GM19395 (cell line): ENCODE measurements around the gene DLG5.

Experiments
- ATAC-seq: cut with Tn5 transposase; IDR thresholded peaks from one replicate; pipeline ENCODE4 v1.9.1; 2021; ENCODE audit warnings: mild to moderate bottlenecking, moderate library complexity; ENCODE audit not compliant: unreplicated experiment

The DLG5 gene

DNA sequence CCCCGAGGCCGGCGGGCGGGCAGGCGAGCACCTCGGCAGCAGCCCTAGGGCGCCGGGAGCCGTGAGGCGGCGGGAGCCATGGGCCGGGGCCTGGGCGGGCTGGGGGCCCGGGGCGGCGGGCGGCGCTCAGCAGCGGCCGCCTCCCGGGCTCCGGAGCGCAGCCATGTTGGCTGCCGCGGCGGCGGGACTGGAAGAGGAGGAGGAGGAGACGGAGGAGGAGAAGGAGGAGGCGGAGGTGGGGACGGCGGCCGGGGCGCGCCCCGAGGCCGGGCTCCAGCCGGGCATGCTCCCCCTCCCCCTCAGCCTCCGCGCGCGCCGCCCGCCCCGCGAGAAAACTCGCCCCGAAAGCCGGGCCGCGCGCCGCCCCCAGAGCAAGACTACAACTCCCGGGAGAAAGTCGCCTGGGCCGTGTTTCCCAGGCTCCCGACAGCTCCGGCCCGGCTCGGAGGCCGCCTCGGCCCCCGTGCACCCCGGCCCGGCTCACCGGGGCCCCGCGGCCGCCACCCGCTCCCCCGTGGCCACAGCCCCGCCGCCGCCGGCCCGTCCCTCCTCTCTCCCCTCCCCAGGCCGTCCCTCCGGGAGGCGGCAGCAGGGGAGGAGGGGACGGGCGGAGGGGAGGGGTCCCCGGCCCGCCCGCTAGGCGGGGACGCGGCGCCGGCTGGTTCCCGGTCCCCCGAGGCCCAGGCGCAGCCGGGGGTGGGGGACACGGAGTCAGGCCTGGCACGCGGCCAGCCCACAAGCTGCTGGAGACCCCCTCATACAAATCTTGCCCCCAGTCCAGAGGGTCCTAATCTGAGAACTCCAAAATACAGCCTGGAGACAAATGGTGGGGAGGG, at the start of gene DLG5:
Gene DLG5 (minus strand): TSS at position 190 of the 836 bp plus-strand sequence. CDS start 235 bp downstream, outside the sequence.
- peak; percentile 62 for ATAC-seq

- ATAC-seq = no peak
Measured at GRCh38 chr10:77975086-77975666, 48.6 kb upstream of the DLG5 start.

GRCh38 chr10:77974396-77975074, 48.0 kb upstream of the DLG5 start:
- ATAC-seq = no peak

DNA sequence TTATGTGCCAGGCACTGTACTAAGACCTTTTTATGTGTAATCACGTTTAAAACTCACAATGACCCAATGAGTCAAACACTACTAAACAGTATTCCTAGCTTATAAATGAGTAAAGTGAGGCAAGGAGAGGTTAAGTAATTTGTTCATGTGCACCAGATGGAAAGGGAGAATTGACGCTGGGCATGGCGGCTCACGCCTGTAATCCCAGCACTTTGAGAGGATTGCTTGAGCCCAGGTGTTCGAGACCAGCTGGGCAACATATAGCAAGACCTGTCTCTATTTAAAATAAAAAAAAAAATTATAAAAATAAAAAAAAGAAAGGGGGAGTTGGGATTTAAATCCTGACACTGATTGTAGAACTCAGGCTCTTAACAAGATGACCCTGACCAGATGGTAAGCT, 46.7 kb upstream of the DLG5 start:
- no peak for ATAC-seq

DNA sequence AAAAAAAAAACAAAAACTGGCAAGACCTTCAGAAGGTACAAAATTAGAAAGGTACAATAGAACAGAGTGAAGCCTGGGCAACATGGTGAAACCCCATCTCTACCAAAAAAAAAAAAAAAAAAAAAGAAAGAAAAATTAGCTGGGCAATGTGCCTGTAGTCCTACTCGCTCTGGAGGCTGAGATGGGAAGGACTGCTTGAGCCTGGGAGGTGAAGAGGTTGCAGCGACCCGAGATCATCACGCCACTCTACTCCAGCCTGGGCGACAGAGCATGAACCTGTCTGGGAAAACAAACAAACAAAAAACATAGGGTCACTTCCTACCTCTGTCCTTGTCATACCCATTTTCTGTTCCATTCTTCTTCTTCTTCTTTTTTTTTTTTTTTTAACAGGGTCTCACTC, 45.6 kb upstream of the DLG5 start:
- ATAC-seq = no peak

GRCh38 chr10:77971804-77972144, 45.2 kb upstream of the DLG5 start:
- ATAC-seq = no peak

DNA sequence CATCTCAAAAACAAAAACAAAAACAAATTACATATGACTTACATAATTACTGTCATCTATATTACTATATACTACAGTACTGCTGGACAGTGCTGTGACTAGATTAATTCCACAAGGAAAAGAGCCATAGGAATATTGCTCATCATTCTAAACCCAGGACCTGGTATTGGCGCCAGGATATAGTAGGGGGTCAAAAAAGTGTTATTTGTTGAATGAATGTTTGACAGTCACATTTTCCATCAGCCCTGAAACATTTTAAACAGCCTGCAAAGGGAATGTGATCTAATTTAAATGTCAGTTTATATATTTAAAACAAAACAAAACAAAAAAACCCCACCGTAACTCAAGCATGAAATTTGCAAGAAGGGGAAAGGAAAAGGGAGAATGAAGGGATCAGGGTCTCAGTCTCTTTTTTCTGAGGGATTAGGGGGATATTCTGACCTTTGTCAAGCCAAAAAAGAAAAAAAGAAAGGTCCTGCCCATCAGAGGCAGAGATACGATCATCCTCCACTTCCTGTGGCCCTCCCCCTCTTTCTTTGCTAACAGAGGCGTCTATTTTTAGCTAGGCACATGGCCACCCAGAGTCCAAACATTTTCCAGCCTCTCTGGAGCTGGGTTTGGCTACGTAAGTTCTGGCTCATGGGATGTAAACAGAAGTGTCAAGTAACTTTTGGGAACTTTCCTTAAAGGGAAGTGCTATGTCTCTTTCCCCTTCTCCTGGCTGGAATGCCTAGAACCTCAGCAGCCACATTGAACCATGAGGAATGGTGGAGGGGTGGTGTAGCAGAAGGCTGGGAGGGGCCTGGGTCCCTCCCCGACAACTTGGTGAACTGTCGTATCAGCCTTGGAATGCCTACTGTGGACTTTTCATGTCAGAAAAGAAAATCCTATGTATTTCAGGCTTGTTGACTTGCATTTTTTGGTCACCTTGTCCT, 44.6 kb upstream of the DLG5 start:
- no peak for ATAC-seq

DNA sequence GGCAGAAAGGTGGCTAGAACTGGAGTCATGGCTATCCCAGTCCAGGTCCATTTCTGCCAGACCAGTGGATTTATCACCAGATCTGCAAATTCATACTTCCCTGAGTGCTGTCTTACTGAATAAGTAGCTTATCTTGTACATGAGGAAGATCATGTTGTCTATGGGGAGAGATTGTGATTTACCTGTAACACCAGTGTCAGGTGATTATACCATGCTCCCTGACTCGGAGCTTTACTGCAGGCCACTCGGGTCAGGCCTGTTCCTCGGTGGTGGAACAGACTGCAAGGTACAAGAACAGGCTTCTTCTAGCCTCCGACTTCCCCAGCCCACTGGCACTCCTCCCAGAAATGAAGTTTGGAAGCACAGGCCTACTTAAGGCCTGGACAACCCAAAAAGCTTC, 42.6 kb upstream of the DLG5 start:
- ATAC-seq = no peak

- no peak for ATAC-seq
Measured at GRCh38 chr10:77967611-77968022, 41.1 kb upstream of the DLG5 start.

- ATAC-seq = no peak
Measured at GRCh38 chr10:77965294-77965693, 38.7 kb upstream of the DLG5 start.

GRCh38 chr10:77964811-77965210, 38.3 kb upstream of the DLG5 start:
- no peak for ATAC-seq

DNA sequence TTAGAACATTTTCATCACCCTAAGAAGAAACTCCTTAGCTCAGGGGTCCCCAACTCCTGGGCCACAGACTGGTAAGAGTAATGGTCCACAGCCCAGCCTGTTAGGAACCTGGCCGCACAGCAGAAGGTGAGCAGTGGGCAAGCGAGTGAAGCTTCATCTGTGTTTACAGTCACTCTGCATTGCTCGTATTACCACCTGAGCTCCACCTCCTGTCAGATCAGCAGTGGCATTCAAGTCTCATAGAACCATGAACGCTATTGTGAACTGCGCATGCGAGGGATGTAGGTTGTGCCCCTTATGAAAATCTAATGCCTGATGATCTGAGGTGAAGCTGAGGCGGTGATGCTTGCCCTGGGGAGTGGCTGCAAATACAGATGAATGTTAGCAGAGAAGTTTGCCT, 37.3 kb upstream of the DLG5 start:
- no peak for ATAC-seq

- no peak for ATAC-seq
Measured at GRCh38 chr10:77962350-77963146, 36.0 kb upstream of the DLG5 start.

DNA sequence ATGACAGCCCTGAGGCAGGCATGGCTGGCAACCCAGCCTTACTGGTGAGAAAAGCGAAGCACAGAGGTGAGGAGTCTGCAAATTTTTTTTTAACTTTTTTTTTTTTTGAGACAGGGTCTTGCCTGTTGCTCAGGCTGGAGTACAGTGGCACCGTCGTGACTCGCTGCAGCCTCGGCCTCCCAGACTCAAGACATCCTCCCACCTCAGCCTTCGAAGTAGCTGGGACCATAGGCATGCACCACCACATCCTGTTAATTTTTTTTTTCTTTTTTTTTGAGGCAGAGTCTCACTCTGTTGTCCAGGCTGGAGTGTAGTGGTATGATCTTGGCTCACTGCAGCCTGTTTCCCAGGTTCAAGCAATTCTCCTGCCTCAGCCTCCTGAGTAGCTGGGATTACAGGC, 35.1 kb upstream of the DLG5 start:
- ATAC-seq = no peak

- ATAC-seq = no peak
Measured at GRCh38 chr10:77960829-77961329, 34.3 kb upstream of the DLG5 start.

- ATAC-seq = no peak
Measured at GRCh38 chr10:77959887-77960455, 33.4 kb upstream of the DLG5 start.

DNA sequence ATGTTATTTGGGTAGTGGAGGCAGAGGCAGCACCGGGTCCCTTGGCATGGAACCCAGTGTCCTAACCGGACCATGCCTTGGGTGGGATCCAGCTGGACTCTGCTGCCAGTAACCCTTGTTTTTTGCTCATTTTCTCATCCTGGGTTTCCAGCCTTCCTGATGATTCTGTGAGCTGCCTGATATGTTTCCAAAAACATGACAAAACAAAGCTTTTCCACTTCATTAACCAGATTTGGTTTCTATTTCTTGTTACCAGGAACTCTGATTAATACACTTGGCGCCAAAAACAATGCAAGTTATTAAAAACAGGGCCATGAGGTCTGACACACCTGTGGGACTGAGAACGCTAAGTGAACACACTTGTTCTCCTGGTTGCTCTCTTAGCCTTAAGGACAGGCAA, 32.8 kb upstream of the DLG5 start:
- no peak for ATAC-seq

- no peak for ATAC-seq
Measured at GRCh38 chr10:77955136-77955535, 28.6 kb upstream of the DLG5 start.

DNA sequence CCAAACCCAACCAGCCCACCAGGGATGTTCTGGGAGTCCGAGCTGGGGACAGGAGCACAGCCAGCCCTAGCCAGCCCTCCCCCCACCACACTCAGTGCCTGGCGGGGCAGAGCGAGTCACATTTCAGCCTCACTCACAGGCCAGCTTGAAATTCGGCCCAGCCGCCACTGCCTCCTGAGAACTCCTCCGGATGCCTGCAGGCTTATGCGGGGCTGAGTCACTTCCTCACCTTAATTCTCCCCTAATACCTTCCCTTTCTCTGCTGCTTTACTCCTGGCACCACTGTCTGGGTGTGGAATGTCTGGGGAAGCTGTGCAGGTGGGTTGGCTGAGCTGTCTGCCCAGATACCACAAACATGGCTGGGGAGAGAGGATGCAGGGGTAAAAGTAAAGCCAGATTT, 22.6 kb upstream of the DLG5 start:
- ATAC-seq = no peak

DNA sequence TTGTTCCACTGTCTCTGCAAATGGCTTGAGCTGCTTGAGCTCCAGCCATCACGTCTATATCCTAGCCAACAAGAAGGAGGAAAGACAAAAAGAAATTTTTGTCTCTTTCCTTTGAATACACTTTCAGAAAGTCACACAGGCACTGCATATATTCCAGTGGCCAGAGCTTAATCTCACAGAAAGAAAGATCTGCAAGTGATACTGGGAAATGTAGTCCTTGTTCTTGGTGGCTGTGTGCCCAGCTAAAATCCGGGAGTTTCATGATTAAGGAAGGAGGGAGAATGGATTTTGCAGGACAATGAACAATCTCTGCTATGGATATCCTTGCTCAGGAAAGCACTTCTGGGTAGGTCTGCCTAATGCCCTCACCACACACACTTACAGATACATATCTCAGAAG, 19.5 kb upstream of the DLG5 start:
- no peak for ATAC-seq
